BLaER1 (cell line): ENCODE data around the gene PXMP4.

Source experiments
- H3K27ac ChIP-seq: shearing (Covaris generic); formaldehyde crosslinking; 2 replicates; pipeline ENCODE4 v1.8.1; 2022
- H3K27me3 ChIP-seq: shearing (Covaris generic); formaldehyde crosslinking; 2 replicates; pipeline ENCODE4 v1.8.1; 2022
- H3K36me3 ChIP-seq: shearing (Covaris generic); formaldehyde crosslinking; 2 replicates; pipeline ENCODE4 v1.8.1; 2022
- H3K4me1 ChIP-seq: shearing (Covaris generic); formaldehyde crosslinking; 2 replicates; pipeline ENCODE4 v1.8.1; 2022
- H3K4me2 ChIP-seq: shearing (Covaris generic); formaldehyde crosslinking; 2 replicates; pipeline ENCODE4 v1.8.1; 2022
- H3K4me3 ChIP-seq: shearing (Covaris generic); formaldehyde crosslinking; 2 replicates; pipeline ENCODE4 v1.8.1; 2022
- H3K9ac ChIP-seq: shearing (Covaris generic); formaldehyde crosslinking; 2 replicates; pipeline ENCODE4 v1.8.1; 2022
- H3K9me3 ChIP-seq: shearing (Covaris generic); formaldehyde crosslinking; 2 replicates; pipeline ENCODE4 v1.8.1; 2022
- H4K20me1 ChIP-seq: shearing (Covaris generic); formaldehyde crosslinking; 2 replicates; pipeline ENCODE4 v1.8.1; 2022
- Cebpa-rat ChIP-seq: shearing (Covaris generic); IDR thresholded peaks from 2 replicates; pipeline ENCODE4 v1.8.1; 2022

PXMP4 gene

DNA sequence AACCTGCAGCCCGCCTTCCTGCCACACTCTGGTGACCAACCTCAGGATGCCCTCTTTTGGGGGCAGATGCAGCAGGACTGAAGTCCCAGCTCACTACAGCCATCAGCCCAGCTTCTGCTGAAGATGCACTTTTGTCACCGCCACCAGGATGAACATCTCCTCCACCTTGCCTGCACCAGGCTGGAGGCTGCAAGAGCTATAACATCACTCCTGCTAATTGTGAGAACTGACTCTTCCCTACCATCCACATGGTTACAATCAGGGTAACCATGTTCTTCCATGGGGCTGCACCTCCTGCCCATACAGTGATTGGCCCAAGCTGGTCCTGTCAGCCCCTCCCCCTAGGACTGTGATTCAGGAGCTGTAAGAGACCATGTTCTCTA is 55.4 kb downstream of the PXMP4 start:
- H3K4me1 ChIP-seq = peaks cover 81% of the 10 kb centered on the region
- no peaks in the 10 kb centered on the region for H3K9me3 ChIP-seq
- H3K27me3 ChIP-seq = no peaks in the 10 kb centered on the region
- H3K27ac ChIP-seq = peak overlapping the region; percentile 67; the same call in 1 of the 2 replicates
- peak overlapping the region; percentile 99 for H3K4me2 ChIP-seq
- H3K9ac ChIP-seq = no peak overlapping the region
- H4K20me1 ChIP-seq = peaks cover 39% of the 10 kb centered on the region
- no peak overlapping the region for H3K4me3 ChIP-seq
- peaks cover 15% of the 10 kb centered on the region for H3K36me3 ChIP-seq
- TF ChIP-seq Cebpa-rat = no peak

GRCh38 chr20:33664085-33664761 is 55.9 kb downstream of the PXMP4 start:
- Histone ChIP-seq H3K4me1 (peaks cover 77% of the 10 kb centered on the region), H3K27ac (peak overlapping the region; percentile 67)

GRCh38 chr20:33663161-33664084 is 56.7 kb downstream of the PXMP4 start:
- no peaks in the 10 kb centered on the region for H3K27me3 ChIP-seq
- peaks cover 21% of the 10 kb centered on the region for H3K36me3 ChIP-seq
- H3K4me2 ChIP-seq = peak overlapping the region; percentile 99
- peaks cover 35% of the 10 kb centered on the region for H4K20me1 ChIP-seq
- peak overlapping the region; percentile 67 for H3K27ac ChIP-seq
- H3K9me3 ChIP-seq = no peaks in the 10 kb centered on the region
- H3K4me3 ChIP-seq = peak overlapping the region; percentile 72
- peaks cover 69% of the 10 kb centered on the region for H3K4me1 ChIP-seq
- TF ChIP-seq Cebpa-rat = no peak
- H3K9ac ChIP-seq = peak overlapping the region; percentile 77

More at GRCh38 chr20:33664085-33664761, 55.9 kb downstream of the PXMP4 start:
- peaks cover 20% of the 10 kb centered on the region for H3K36me3 ChIP-seq
- H3K27me3 ChIP-seq = no peaks in the 10 kb centered on the region
- no peaks in the 10 kb centered on the region for H3K9me3 ChIP-seq
- peak overlapping the region; percentile 72 for H3K4me3 ChIP-seq
- peaks cover 39% of the 10 kb centered on the region for H4K20me1 ChIP-seq
- TF ChIP-seq Cebpa-rat = no peak
- peak overlapping the region; percentile 99 for H3K4me2 ChIP-seq
- H3K9ac ChIP-seq = peak overlapping the region; percentile 77

- Histone ChIP-seq H3K27ac (peak within 1 kb of the TSS; percentile 67), H3K9me3 (no peaks in the 10 kb centered on the region), H3K4me3 (peak within 1 kb of the TSS; percentile 72), H3K36me3 (peaks cover 32% of the 10 kb centered on the region), H3K4me2 (peak within 1 kb of the TSS; percentile 99), H4K20me1 (peaks cover 30% of the 10 kb centered on the region; the same call in 1 of the 2 replicates), H3K4me1 (peaks cover 57% of the 10 kb centered on the region), H3K27me3 (no peaks in the 10 kb centered on the region), H3K9ac (peak within 1 kb of the TSS; percentile 77)
- TF ChIP-seq Cebpa-rat = no peak
Observed at GRCh38 chr20:33662172-33662571, 57.9 kb downstream of the PXMP4 start, which contains the start of gene C20orf144. Gene C20orf144, plus strand, starts transcription at chr20:33662327. Its CDS starts 19 bp downstream, at chr20:33662346.

GRCh38 chr20:33660685-33661058 is 59.4 kb downstream of the PXMP4 start:
- H3K36me3 ChIP-seq = peaks cover 38% of the 10 kb centered on the region
- H3K27me3 ChIP-seq = no peaks in the 10 kb centered on the region
- H3K9ac ChIP-seq = no peak overlapping the region
- H3K27ac ChIP-seq = peak overlapping the region; percentile 37; the same call in 1 of the 2 replicates
- H3K9me3 ChIP-seq = no peaks in the 10 kb centered on the region
- H4K20me1 ChIP-seq = peaks cover 30% of the 10 kb centered on the region; the same call in 1 of the 2 replicates
- H3K4me1 ChIP-seq = peaks cover 42% of the 10 kb centered on the region
- H3K4me2 ChIP-seq = peak overlapping the region; percentile 15; the same call in 1 of the 2 replicates
- no peak for TF ChIP-seq Cebpa-rat
- H3K4me3 ChIP-seq = no peak overlapping the region

DNA sequence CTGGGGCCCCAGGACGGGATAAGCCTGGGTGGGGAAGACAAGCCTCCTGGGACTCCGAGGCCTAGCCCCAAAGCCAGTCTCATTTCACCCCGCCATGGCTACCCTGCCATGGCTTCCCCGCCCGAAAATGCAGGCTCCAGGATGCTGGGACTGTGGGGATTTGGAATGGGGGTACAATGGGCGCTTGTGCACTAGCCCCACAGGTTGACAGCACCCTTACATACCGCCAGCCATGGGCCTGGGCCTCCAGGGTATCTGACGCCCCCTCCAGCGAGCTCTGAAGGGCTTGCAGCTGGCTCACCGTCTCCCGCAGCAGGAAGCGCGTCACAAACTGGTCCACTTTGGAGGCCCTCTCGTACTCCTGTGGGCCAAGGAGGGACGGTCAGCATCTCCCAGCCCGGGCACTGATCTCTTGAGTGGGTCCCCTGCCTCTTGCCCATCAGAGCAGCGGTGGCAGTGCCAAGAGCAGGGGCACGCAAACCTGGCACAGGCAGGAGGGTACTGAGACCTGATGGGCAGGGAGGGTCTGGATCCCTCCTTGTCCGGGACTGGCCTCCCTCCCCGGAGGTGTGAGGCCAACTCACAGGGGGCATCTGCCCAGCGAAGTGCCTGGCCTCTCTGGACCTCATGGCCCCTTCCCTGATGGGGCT is 60.0 kb downstream of the PXMP4 start:
- Histone ChIP-seq H3K9ac (no peak overlapping the region), H3K27ac (peak overlapping the region; percentile 37; the same call in 1 of the 2 replicates), H3K4me3 (no peak overlapping the region), H3K4me2 (peak overlapping the region; percentile 15), H4K20me1 (peaks cover 30% of the 10 kb centered on the region; the same call in 1 of the 2 replicates), H3K27me3 (no peaks in the 10 kb centered on the region), H3K4me1 (peaks cover 36% of the 10 kb centered on the region), H3K36me3 (peaks cover 38% of the 10 kb centered on the region), H3K9me3 (no peaks in the 10 kb centered on the region)
- no peak for TF ChIP-seq Cebpa-rat

- Histone ChIP-seq H3K27me3 (no peaks in the 10 kb centered on the region), H3K4me3 (no peak overlapping the region), H4K20me1 (peaks cover 30% of the 10 kb centered on the region; the same call in 1 of the 2 replicates), H3K9me3 (no peaks in the 10 kb centered on the region), H3K4me1 (peaks cover 30% of the 10 kb centered on the region), H3K36me3 (peaks cover 38% of the 10 kb centered on the region), H3K9ac (no peak overlapping the region), H3K4me2 (peak overlapping the region; percentile 15; the same call in 1 of the 2 replicates), H3K27ac (peak overlapping the region; percentile 37; the same call in 1 of the 2 replicates)
- TF ChIP-seq Cebpa-rat = no peak
Observed at GRCh38 chr20:33659341-33660034, 60.6 kb downstream of the PXMP4 start.

GRCh38 chr20:33658929-33659328 is 61.2 kb downstream of the PXMP4 start:
- no peak overlapping the region for H3K9ac ChIP-seq

DNA sequence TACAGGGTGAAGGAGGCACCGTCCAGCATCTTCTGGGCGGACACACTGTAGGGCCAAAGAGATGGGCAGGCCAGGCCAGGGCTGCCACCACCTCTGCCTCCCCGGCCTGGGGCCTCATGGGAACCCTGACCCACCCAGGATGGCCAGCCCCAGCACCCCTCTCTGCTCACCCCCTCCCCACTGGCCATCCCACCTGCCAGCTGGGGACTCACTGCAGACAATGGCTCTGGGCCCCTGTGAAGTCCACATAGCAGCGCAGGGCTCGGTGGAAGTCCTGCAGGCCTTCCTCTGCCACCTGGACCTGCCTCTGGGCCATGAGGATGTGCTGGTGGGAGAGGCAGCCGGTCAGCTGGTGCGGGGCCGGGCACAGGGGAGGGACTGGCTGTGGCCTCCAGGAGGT is 61.6 kb downstream of the PXMP4 start:
- Histone ChIP-seq H3K4me3 (no peak overlapping the region), H3K27me3 (no peaks in the 10 kb centered on the region), H3K9ac (no peak overlapping the region), H3K27ac (no peak overlapping the region), H3K4me2 (no peak overlapping the region), H3K4me1 (peaks cover 22% of the 10 kb centered on the region), H4K20me1 (peaks cover 30% of the 10 kb centered on the region; the same call in 1 of the 2 replicates), H3K9me3 (no peaks in the 10 kb centered on the region), H3K36me3 (peaks cover 38% of the 10 kb centered on the region)
- TF ChIP-seq Cebpa-rat = no peak

More at GRCh38 chr20:33658929-33659328, 61.2 kb downstream of the PXMP4 start:
- peaks cover 24% of the 10 kb centered on the region for H3K4me1 ChIP-seq
- H3K4me2 ChIP-seq = no peak overlapping the region
- H3K4me3 ChIP-seq = no peak overlapping the region
- H3K27me3 ChIP-seq = no peaks in the 10 kb centered on the region
- no peak overlapping the region for H3K27ac ChIP-seq
- H3K9me3 ChIP-seq = no peaks in the 10 kb centered on the region
- no peak for TF ChIP-seq Cebpa-rat
- H3K36me3 ChIP-seq = peaks cover 38% of the 10 kb centered on the region
- peaks cover 30% of the 10 kb centered on the region; the same call in 1 of the 2 replicates for H4K20me1 ChIP-seq
